ENCODE results near the gene OTOF. TPM values are rescaled to one million over a fixed set of nuclear protein-coding genes. Genes with fewer than 3 reads are reported as not detected.

Gene OTOF
- total RNA-seq, 1 donor from 2014 or later: not detected

- TF ChIP-seq, protein P1, sequence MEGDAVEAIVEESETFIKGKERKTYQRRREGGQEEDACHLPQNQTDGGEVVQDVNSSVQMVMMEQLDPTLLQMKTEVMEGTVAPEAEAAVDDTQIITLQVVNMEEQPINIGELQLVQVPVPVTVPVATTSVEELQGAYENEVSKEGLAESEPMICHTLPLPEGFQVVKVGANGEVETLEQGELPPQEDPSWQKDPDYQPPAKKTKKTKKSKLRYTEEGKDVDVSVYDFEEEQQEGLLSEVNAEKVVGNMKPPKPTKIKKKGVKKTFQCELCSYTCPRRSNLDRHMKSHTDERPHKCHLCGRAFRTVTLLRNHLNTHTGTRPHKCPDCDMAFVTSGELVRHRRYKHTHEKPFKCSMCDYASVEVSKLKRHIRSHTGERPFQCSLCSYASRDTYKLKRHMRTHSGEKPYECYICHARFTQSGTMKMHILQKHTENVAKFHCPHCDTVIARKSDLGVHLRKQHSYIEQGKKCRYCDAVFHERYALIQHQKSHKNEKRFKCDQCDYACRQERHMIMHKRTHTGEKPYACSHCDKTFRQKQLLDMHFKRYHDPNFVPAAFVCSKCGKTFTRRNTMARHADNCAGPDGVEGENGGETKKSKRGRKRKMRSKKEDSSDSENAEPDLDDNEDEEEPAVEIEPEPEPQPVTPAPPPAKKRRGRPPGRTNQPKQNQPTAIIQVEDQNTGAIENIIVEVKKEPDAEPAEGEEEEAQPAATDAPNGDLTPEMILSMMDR (IDR thresholded peaks at IDR 0.05): no peak
- H3K27ac ChIP-seq: no peak overlapping the region
- no peaks in the 10 kb centered on the region for H3K27me3 ChIP-seq
- no peak overlapping the region for H3K4me3 ChIP-seq
- no peaks in the 10 kb centered on the region for H3K36me3 ChIP-seq
- H3K4me1 ChIP-seq: no peaks in the 10 kb centered on the region
- no peaks in the 10 kb centered on the region for H3K9me3 ChIP-seq
- no peak for DNase-seq (ENCODE audit: low spot score in 2 of 2)
- intact Hi-C loops (cut with DNase I): no loop called here
Observed at GRCh38 chr2:26429779-26430578, 47.9 kb downstream of the OTOF start.

DNA sequence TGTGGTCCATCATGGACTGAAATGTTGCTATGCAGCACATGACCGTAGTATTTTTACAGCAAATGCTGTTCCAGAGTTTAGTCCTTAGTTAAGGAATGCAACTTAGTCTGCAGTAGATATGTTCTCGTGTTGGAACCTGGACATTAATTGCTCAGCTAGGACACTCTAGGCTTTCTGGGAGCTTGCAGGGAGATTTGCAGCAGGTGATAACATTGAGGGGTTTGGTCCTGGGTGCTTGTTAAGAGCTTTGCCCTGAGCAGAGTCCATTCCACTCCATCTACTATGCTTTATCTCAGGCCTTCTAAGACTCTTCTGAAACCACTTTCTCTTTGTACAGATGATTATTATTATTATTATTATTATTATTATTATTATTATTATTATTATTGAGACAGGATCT lies 49.1 kb downstream of the OTOF start:
- no peaks in the 10 kb centered on the region for H3K9me3 ChIP-seq
- H3K4me3 ChIP-seq: no peak overlapping the region
- H3K27ac ChIP-seq: no peak overlapping the region
- intact Hi-C loops (cut with DNase I): no loop called here
- no peaks in the 10 kb centered on the region for H3K4me1 ChIP-seq
- no peak for DNase-seq (ENCODE audit: low spot score in 2 of 2)
- no peaks in the 10 kb centered on the region for H3K36me3 ChIP-seq
- TF ChIP-seq, protein P1 (IDR thresholded peaks at IDR 0.05): no peak
- no peaks in the 10 kb centered on the region for H3K27me3 ChIP-seq

- intact Hi-C loops (cut with DNase I): no loop called here
- Histone ChIP-seq H3K4me3 (no peak overlapping the region), H3K4me1 (no peaks in the 10 kb centered on the region), H3K36me3 (no peaks in the 10 kb centered on the region), H3K27ac (no peak overlapping the region), H3K27me3 (no peaks in the 10 kb centered on the region), H3K9me3 (no peaks in the 10 kb centered on the region)
- TF ChIP-seq, protein P1 (IDR thresholded peaks at IDR 0.05): no peak
- DNase-seq (ENCODE audit: low spot score in 2 of 2): no peak
Observed at GRCh38 chr2:26424221-26424620, 53.7 kb downstream of the OTOF start.

DNA sequence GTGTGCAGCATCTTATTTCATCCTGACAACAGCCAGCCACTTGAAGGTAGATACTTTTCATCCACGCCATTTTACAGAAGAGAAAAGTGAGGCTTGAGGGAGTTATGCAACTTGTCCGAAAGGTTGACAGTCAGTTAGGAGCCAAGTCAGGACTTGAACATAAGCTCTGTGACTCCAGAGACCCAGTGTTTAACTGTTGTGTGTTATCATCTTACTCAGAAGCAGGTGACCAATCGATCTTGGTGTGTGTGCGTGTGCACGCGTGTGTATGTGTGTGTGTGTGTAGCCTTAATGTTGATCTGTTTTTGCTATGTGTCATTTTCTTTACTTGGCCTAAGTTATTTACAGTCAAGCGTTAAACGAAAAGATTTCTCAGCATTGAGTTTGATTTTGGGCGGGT lies 54.2 kb downstream of the OTOF start:
- H3K36me3 ChIP-seq: no peaks in the 10 kb centered on the region
- no peaks in the 10 kb centered on the region for H3K9me3 ChIP-seq
- no peak overlapping the region for H3K27ac ChIP-seq
- no peaks in the 10 kb centered on the region for H3K27me3 ChIP-seq
- TF ChIP-seq, protein P1 (IDR thresholded peaks at IDR 0.05): no peak
- no peak for DNase-seq (ENCODE audit: low spot score in 2 of 2)
- H3K4me3 ChIP-seq: no peak overlapping the region
- intact Hi-C loops (cut with DNase I): no loop called here
- H3K4me1 ChIP-seq: no peaks in the 10 kb centered on the region

GRCh38 chr2:26422947-26423629 lies 54.8 kb downstream of the OTOF start:
- Histone ChIP-seq H3K27ac (no peak overlapping the region), H3K9me3 (no peaks in the 10 kb centered on the region)
- TF ChIP-seq, protein P1 (IDR thresholded peaks at IDR 0.05): no peak

More at GRCh38 chr2:26422947-26423629, 54.8 kb downstream of the OTOF start:
- intact Hi-C loops (cut with DNase I): no loop called here
- DNase-seq (ENCODE audit: low spot score in 2 of 2): no peak
- no peaks in the 10 kb centered on the region for H3K36me3 ChIP-seq
- H3K27me3 ChIP-seq: no peaks in the 10 kb centered on the region
- H3K4me3 ChIP-seq: no peak overlapping the region
- no peaks in the 10 kb centered on the region for H3K4me1 ChIP-seq
